Heart left ventricle (tissue), 13 donors: ENCODE data around the gene MS4A8.

Source experiments
- CTCF ChIP-seq, 12 donors: fragments of 200-600 bp; sonication (generic) in 4 of 12; IDR thresholded peaks; one replicate each; pipeline versions ENCODE4 v1.5.0 to v1.8.0; 2018 to 2022; ENCODE audit warnings: antibody characterized with exemption in 12 of 12, mild to moderate bottlenecking in 5 of 12
- POLR2A ChIP-seq, 2 donors: fragments of 450-650 bp; IDR thresholded peaks; one replicate each; pipeline ENCODE4 v1.6.1; 2017; ENCODE audit warnings: antibody characterized with exemption in 2 of 2, mild to moderate bottlenecking in 2 of 2, moderate library complexity in 2 of 2
- donor health status: ischemic (EF 13 %, LVEDD 7.1; RV severe dilation, severe dysfunction).
- donor health status: DM: no; HTN: yes; CAD: no.
- donor health status: DM: no; HTN: no; CAD: no.
- donor health status: ischemic (EF 25% LVEDD 6.9; RV normal size, moderate dysfunction).
- donor health status: ischemic (EF 25% LVEDD 5.7; RV mildly dilated, moderate dysfunction).
- donor health status: ischemic (EF 35%, LVEDD 5.7; RV mildly dilated, moderate dysfunction).
- donor health status: nonischemic (EF 11% LVEDD 7.7; RV severe dilation, severe dysfunction).
- donor health status: DM: yes; HTN: yes; CAD: no.
- donor health status: PGD.
- donor health status: ischemic (EF 29% LVEDD 5.4; RV normal size, mild dysfunction).
- donor health status: nonischemic (EF 23%, LVEDD 6.1; RV moderate dilation, normal function).

DNA sequence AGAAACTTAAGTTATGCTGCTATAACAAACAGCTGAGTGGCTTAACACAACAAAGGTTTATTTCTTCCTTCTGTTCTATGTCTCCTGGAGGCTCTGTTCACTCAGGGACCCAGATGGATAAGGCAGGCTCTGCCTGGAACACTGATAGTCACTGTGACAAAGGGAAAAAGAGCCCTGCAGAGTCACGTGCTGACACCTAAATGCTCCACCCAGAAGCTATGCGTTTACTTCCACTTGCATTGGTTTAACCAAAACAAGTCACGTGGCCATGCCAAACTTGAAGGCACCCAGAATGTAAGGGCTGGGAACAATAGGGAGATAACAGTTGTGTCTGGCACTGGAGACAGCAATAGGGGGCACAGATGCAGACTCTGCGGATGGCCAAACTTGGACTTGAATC, 53.9 kb downstream of the MS4A8 start:
- TF ChIP-seq CTCF (IDR thresholded peaks at IDR 0.05) (no peak), POLR2A (IDR thresholded peaks at IDR 0.05) (no peak)
